Measurements from ENCODE around the gene CZIB.

- no peak for TF ChIP-seq POLR2AphosphoS5 (IDR thresholded peaks at IDR 0.05)
- TF ChIP-seq EP300 (IDR thresholded peaks at IDR 0.05) = no peak
- no peak for TF ChIP-seq CTCF (IDR thresholded peaks at IDR 0.05)
- no peak for TF ChIP-seq POLR2A (IDR thresholded peaks at IDR 0.05)
Observed at GRCh38 chr1:53264048-53264447, 43.6 kb upstream of the CZIB start.

Data from suprapubic skin (tissue), 4 donors.